Caco-2 (cell line): ENCODE results near the gene RAI1. TPM values are rescaled to one million over a fixed set of nuclear protein-coding genes. Genes with fewer than 3 reads are reported as not detected.
A peak's percentile ranks its signal among the peaks of the same experiment; 100 is the strongest.

Experiments used
- BruUV-seq: library from RNA; stranded (reverse); fragments of 400-500 nt; replicated peaks from 2 replicates; lab custom pipeline; 2021; lab: Mats Ljungman, UMichigan
- CTCF ChIA-PET: fragments of 300-600 bp; sonication (Branson Sonifier 250); formaldehyde crosslinking; loops from one replicate; lab custom pipeline; 2022; ENCODE audit warnings: antibody characterized with exemption; lab: Charles Lee
- POLR2A ChIA-PET: fragments of 300-600 bp; sonication (Branson Sonifier 250); formaldehyde crosslinking; loops from one replicate; lab custom pipeline; 2022; ENCODE audit warnings: antibody characterized with exemption; lab: Charles Lee
- DNase-seq, 2 experiments: peaks; one replicate each; pipeline versions ENCODE4 v3.0.0 to v3.0.0-alpha.2; 2020 to 2022
- H3K27me3 ChIP-seq: replicated peaks from 2 replicates; pipeline ENCODE4 v1.6.0; 2011; ENCODE audit warnings: low read length; ENCODE audit not compliant: control insufficient read depth, insufficient read depth
- H3K36me3 ChIP-seq: 2 replicates; pipeline ENCODE4 v1.5.1; 2011; ENCODE audit warnings: low read length; ENCODE audit not compliant: control insufficient read depth, insufficient read depth
- H3K4me1 ChIP-seq: fragments of 250-450 bp; sonication (Bioruptor Pico); 2 replicates; pipeline ENCODE4 v1.5.1; 2020; ENCODE audit warnings: mild to moderate bottlenecking
- H3K4me3 ChIP-seq: 2 replicates; pipeline ENCODE4 v1.5.1; 2011; ENCODE audit warnings: low read depth, mild to moderate bottlenecking, control low read depth, low read length
- H3K9me3 ChIP-seq: fragments of 250-450 bp; sonication (Bioruptor Pico); 2 replicates; pipeline ENCODE4 v1.5.1; 2020; ENCODE audit warnings: mild to moderate bottlenecking, moderate library complexity
- H3K27ac Mint-ChIP-seq: one replicate; pipeline ENCODE4 v1.8.0; 2022; ENCODE audit warnings: mixed read lengths; ENCODE audit not compliant: unreplicated experiment
- H3K27me3 Mint-ChIP-seq: one replicate; pipeline ENCODE4 v1.8.0; 2022; ENCODE audit warnings: mixed read lengths; ENCODE audit not compliant: insufficient read depth, unreplicated experiment
- H3K36me3 Mint-ChIP-seq: one replicate; pipeline ENCODE4 v1.8.0; 2022; ENCODE audit warnings: mild to moderate bottlenecking, mixed read lengths; ENCODE audit not compliant: insufficient read depth, unreplicated experiment
- H3K4me1 Mint-ChIP-seq: one replicate; pipeline ENCODE4 v1.8.0; 2022; ENCODE audit warnings: low read depth, mixed read lengths; ENCODE audit not compliant: unreplicated experiment
- H3K4me3 Mint-ChIP-seq: one replicate; pipeline ENCODE4 v1.8.0; 2022; ENCODE audit warnings: mild to moderate bottlenecking, moderate library complexity, mixed read lengths; ENCODE audit not compliant: unreplicated experiment
- H3K9me3 Mint-ChIP-seq: one replicate; pipeline ENCODE4 v1.8.0; 2022; ENCODE audit warnings: mixed read lengths; ENCODE audit not compliant: unreplicated experiment
- CTCF ChIP-seq, 2 experiments: fragments of 200-600 bp in 1 of 2; IDR thresholded peaks; 1 replicate in 1 of 2; 2 replicates in 1 of 2; pipeline versions ENCODE4 v1.5.1 to v1.8.0; 2011 to 2022; ENCODE audit warnings: antibody characterized with exemption in 1 of 2, control low read depth in 1 of 2, inconsistent platforms in 1 of 2, low read depth in 1 of 2, low read length in 1 of 2, mild to moderate bottlenecking in 1 of 2, moderate library complexity in 1 of 2; ENCODE audit not compliant: insufficient read depth in 1 of 2, severe bottlenecking in 1 of 2, unreplicated experiment in 1 of 2
- intact Hi-C: fragments of 100-400 bp; cut with micrococcal nuclease; formaldehyde crosslinking; loops from one replicate; pipeline ENCODE4 v1.10.0; 2022; ENCODE audit not compliant: unreplicated experiment
- total RNA-seq: library from RNA; stranded (reverse); gene quantifications from 2 replicates; pipeline ENCODE4 v1.2.3, GENCODE V29; 2022

Gene RAI1
- total RNA-seq, 1 experiment from 2014 or later, result 44.3 TPM

GRCh38 chr17:17682737-17683680 is 1.8 kb downstream of the RAI1 start:
- intact Hi-C loops, result loop anchor here (2.0 to 5.0 kb wide), 4 partner anchors 28 to 350 kb away; no protein-coding TSS in a partner anchor
- Mint-ChIP-seq H3K27ac (peak overlapping the region; percentile 96), H3K9me3 (no peaks in the 10 kb centered on the region), H3K4me3 (peak overlapping the region; percentile 90), H3K4me1 (peaks cover 30% of the 10 kb centered on the region), H3K36me3 (peaks cover 34% of the 10 kb centered on the region), H3K27me3 (no peaks in the 10 kb centered on the region)
- Histone ChIP-seq H3K9me3 (no peaks in the 10 kb centered on the region), H3K27me3 (no peaks in the 10 kb centered on the region), H3K4me3 (peak overlapping the region; percentile 96), H3K36me3 (no peaks in the 10 kb centered on the region), H3K4me1 (peaks cover 33% of the 10 kb centered on the region)
- CTCF ChIA-PET, result interaction anchor here (0.6 kb wide), 1 partner anchor 11 kb away, joined by 3 read pairs; no protein-coding TSS in a partner anchor
- BruUV-seq, result TSS peak; percentile 66
- TF ChIP-seq CTCF (IDR thresholded peaks at IDR 0.05; ENCODE audit: insufficient read depth in 1 of 2, low read depth in 1 of 2, low read length in 1 of 2, severe bottlenecking in 1 of 2, unreplicated experiment in 1 of 2), result no peak
- peak; percentile 77 to 82 for DNase-seq
- POLR2A ChIA-PET, result interaction anchor here (0.6 to 1.1 kb wide), 4 partner anchors 11 to 218 kb away, joined by 3 to 6 read pairs (median 4); no protein-coding TSS in a partner anchor

DNA sequence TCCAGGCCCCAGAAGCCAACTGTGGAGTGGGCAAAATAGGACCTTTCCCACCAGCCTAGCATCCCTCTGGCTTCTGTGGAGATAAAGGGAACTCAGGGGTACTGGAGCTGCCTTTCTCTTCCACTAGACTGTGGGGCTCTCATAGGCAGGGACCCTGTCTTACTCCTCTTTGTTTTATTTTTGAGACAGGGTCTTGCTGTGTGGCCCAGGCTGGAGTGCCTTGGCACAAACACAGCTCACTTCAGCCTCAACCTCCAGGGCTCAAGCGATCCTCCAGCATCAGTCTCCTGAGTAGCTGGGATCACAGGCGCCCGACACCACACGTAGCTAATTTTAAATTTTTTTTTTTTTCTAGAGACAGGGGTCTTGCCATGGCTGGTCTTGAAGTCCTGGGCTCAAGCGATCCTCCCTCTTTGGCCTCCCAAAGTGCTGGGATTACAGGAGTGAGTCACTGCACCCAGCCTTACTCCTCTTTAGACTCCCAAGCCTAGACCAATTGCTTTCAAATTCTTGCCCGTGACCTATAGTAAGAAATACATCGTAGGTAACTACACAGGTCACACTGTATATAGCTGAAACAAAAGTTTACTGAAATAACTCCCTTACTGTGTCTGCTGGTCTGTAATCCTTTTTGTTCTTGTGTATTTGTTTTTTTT is 2.6 kb downstream of the RAI1 start:
- ChIA-PET CTCF (no interaction called here), POLR2A (interaction anchor here (1.0 kb wide), 2 partner anchors 10 to 152 kb away, joined by 4 to 5 read pairs; no protein-coding TSS in a partner anchor)
- intact Hi-C loops, result loop anchor here (2.0 to 5.0 kb wide), 4 partner anchors 27 to 349 kb away; no protein-coding TSS in a partner anchor
- Histone ChIP-seq H3K4me3 (peak overlapping the region; percentile 96; the same call in 1 of the 2 replicates), H3K4me1 (peaks cover 33% of the 10 kb centered on the region), H3K27me3 (no peaks in the 10 kb centered on the region), H3K36me3 (no peaks in the 10 kb centered on the region), H3K9me3 (no peaks in the 10 kb centered on the region)
- Mint-ChIP-seq H3K27me3 (no peaks in the 10 kb centered on the region), H3K4me3 (peak overlapping the region; percentile 90), H3K36me3 (peaks cover 36% of the 10 kb centered on the region), H3K9me3 (no peaks in the 10 kb centered on the region), H3K4me1 (peaks cover 30% of the 10 kb centered on the region), H3K27ac (peak overlapping the region; percentile 96)
- no peak for TF ChIP-seq CTCF (IDR thresholded peaks at IDR 0.05; ENCODE audit: insufficient read depth in 1 of 2, low read depth in 1 of 2, low read length in 1 of 2, severe bottlenecking in 1 of 2, unreplicated experiment in 1 of 2)
- no peak for DNase-seq
- no TSS peak for BruUV-seq
